NCI-H2107 (cell line): Measurements from ENCODE around the gene KRT33B.
"Not testable (repeated sequence)": the region's sequence is repeated elsewhere in the genome, so short reads cannot be mapped to it uniquely, and the experiment has no call there.

Experiments
- DNase-seq: peaks from one replicate; lab custom pipeline; 2025; lab: John Stamatoyannopoulos, UW

KRT33B gene

DNA sequence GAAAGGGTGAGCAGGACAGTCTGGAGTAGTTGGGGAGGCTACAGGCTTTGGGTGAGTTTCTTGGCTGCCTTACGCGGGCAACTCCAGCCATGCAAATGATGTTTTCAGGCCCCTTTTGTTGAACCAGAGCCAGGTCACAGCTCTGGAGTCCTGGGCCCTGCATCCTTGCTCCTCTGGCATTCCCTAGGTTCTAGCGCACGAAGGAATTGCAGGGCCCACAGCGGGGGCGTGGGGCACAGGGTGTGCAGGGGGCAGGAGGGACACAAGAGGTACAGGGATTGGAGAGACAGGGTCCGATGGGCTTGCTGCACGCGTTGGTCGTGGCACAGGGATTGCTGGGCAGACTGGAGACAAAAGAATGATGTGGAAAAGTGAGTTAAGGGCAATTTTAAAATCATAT lies 24.2 kb upstream of the KRT33B start:
- no peak for DNase-seq

DNA sequence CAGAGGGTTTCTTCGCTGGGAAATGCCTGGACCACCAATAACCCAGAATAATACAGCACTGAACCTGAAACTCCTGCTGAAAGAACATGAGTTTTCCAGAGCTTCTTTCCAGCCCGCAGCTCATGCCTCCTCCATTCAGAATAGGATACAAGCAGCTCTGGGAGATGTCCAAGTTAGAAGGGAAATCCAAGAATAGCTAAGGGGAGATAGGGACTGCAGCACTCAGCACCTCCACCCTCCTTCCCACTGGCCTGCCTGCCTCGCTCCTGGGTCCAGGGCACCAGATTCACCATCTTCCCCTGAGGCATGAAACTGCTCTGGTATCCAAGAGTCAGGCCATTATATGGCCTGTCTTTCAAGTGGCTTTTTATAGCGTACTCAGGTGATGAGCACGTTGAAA lies 23.7 kb upstream of the KRT33B start:
- DNase-seq: no peak

DNA sequence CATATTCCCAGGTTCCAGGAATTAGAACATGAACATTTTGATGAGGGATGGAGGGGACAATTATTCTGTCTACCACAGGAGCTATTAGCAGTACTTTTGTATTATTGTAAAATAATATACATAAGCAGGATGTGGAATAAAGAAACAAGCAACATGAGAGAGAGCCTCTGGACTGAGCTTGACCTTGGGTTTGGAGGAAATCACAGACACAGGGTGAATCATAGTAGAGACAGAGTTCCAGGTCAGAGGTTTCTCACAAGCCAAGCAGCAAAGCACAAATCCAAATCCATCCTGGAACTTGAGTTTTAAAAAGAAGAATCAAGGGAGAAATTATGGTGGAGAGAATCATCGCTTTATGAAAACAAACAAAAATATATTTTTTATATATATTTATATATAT lies 22.7 kb upstream of the KRT33B start:
- DNase-seq: no peak

DNA sequence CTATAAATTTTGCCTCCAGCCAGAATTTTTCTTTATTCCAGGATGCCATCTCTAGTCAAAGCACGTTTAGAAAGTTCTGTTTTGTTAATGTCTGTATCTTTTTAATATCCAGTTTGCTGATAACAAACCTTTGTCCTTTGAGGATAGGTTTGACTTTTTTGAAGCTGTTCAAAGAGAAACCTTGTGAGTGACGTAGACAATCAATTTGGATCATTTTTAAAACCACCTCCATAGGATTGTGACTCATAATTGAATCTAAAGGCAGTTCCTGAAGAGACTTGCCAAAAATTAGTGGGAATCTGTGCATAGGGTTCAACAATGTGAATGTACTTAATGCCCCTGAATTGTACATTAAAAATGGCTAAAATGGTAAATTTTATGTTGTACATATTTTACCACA lies 21.9 kb upstream of the KRT33B start:
- DNase-seq: no peak

DNA sequence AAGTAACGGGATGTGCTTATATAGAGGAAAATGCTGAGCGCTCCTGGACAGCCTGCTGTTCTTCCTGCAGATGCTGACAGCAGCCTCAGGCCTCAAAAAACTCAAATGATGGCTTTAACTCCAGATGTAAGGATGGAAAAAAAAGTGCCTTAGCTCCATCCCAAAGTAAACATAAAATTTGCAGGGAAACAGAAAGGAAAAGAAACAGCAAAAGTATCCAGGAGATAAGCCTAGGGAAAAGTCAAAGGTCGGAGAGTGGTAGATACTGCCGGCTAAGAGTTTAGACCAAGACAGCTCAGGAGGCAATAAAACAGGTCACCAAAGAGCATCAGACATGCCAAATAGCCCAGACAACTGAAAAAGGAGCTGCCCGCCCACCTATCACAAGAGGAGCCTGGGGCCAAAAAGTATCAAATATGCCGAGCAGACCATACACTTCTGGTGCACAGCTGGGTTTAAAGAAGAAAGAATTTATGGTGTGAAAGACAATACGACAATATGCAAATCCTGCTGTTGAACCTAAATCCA lies 20.9 kb upstream of the KRT33B start:
- DNase-seq: no peak

DNA sequence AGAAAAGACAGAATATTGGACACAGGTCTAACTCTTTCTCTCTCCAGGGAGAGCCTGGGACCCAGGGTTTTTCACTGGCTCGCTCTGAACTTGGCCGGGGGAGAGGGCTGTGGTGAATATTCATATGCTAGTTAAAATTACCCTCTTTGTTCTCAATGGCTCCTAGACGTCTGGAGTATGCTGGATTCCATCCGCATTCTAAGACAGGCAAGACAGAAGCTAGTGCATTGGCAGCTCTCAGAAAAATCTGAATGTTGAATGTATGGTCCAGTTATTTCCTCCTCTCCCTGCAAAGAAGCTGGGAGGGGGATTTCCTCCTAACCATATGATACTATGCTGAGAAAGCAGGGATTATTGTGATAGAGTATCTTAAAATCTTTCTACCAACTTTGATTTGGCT lies 18.1 kb upstream of the KRT33B start:
- DNase-seq: no peak

DNA sequence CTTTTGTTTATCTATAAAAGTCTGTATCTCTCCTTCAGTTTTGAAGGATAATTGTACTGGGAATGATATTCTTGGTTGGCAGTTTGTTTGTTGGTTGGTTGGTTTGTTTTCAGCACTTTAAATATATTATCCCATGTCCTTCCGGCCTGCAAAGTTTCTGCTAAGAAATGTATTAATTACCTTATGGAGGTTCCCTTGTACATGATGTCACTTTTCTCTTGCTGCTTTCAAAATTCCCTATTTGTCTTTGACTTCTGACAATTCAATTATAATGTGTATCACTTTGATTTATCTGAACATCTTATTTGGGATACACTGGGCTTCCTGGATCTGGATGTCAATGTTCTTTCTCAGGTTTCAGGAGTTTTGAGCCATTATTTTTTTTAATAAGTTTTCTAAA lies 16.6 kb upstream of the KRT33B start:
- no peak for DNase-seq

DNA sequence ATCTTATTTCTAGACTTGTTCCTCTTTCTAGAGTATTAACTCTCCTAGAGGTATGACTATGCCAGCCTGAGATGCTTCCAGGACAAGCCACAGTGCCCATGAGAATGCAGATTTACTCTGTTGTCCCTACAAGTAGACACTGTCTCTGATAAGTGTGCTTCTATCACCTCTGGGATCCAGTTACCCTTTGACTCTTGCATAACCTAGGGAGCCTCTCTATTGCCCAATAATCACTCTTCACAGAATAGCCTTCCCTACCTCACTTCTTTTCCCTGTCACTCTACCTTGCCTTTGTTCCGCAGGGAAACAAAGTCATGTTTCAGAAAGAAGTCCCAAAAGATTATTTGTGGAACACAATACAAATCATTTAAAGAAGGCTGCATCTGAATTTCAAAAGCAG lies 14.1 kb upstream of the KRT33B start:
- no peak for DNase-seq

DNA sequence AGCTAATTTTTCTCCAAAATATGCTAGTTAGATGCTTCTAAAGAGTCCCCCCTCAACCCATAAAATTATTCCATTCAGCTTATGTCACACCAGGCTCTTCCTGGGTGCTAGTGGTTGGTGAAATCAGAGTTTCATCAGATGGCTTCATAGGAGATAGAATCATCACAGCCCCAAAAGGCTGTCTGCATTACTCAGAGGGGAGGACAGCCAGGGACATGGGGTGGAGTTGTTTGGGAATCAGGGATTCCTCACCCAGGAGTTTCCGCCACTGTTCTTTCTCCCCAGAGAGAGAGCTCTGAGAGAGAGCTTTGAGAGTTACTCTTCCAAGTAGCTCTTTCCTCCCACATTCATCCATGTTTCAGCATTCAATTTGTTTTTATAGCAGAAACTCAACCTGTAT lies 12.8 kb upstream of the KRT33B start:
- DNase-seq: no peak

DNA sequence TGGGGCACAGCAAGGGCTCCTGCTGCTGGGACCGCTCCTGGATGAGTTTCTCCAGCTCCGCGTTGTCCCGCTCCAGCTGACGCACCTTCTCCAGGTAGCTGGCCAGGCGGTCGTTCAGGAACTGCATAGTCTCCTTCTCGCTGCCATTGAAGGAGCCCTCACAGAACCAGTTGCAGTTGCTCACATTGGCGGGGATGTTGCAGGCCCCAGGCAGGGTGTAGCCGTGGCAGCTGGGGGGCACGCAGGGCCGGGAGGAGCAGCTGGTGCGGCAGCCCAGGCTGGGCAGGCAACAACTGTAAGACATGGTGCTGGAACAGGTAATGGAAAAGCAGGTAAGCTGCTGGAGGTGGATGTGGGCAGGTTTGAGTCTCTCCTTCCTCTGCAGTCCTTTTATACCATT lies 12.3 kb upstream of the KRT33B start, which contains the start of gene KRT34:
Gene KRT34, minus strand, starts transcription at position 364 of the 400 bp plus-strand sequence. Its CDS starts 60 bp downstream, at position 304.
- DNase-seq: not testable (repeated sequence)

DNA sequence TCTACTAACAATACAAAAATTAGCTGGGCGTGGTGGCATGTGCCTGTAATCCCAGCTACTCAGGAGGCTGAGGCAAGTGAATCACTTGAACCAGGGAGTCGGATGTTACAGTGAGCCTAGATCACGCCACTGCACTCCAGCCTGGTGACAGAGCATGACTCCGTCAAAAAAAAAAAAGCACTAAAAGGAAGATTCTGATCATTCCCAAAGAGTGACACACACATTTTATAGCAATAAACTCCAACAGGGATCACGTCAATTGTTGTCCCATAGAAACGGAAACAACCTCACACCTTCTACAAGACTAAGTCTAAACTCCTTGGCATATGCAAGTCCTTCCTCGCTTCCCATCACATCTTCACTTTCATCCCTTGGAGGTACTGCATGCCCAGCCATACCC lies 10.5 kb upstream of the KRT33B start:
- not testable (repeated sequence) for DNase-seq

DNA sequence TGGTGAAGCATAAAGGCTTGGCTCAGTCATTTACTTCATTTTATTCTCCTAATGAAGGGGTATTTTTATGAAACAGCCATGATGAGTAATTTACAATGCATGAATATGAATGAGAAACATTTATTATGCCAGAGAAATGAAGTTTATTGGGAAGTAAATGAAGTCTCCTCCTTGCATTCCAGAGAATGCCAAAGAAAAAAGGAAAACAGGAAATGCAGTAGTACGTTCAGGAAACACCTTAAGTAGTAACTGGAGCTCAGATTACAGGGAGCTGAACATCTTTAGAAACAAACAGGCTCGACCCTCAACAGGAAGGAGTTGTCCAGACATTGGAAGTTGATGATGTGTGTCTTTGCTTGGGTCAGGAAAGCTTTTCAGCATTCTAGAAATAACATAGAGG lies 7.9 kb upstream of the KRT33B start:
- no peak for DNase-seq

DNA sequence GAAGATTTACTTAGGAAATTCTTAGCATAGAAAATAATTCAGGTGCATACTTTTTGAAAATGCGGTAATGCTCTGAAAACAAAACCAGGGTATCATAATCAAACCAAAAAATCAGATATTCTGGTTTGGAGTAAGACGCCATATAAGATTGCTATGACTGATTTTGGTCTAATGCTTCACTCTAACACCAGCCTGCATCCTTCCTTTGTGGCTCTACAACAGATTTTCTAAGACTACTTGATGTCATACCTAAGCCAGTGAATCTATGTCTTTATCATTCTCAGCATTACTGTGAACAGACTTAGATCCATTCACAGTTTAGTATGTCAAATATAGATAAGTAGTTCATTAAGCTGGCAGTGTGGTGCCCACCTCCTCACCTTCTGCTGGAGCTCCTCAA lies 590 bp downstream of the KRT33B start:
- no peak for DNase-seq

DNA sequence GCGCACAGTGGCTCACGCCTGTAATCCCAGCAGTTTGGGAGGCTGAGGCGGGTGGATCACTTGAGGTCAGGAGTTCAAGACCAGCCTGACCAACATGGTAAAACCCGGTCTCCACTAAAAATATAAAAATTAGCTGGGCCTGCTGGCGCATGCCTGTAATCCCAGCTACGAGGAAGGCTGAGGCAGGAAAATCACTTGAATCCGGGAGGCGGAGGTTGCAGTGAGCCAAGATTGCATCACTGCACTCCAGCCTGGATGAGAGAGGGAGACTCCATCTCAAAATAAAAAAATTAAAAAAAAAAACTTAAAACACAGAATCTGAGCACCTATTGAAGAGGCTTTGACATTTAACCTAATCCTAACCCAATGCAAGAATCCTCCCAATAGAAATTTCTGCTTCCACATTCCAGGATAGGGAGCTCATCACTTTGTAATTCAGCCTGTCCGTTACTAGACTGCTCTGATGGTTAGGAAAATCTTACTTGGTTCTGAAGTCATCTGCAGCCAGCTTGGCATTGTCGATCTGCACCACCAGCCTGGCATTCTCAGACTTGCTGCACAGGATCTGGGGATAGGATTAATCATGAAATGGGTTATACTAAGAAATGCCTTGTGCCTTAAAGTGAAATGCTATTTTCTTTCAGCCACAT lies 2.1 kb downstream of the KRT33B start:
- DNase-seq: no peak

DNA sequence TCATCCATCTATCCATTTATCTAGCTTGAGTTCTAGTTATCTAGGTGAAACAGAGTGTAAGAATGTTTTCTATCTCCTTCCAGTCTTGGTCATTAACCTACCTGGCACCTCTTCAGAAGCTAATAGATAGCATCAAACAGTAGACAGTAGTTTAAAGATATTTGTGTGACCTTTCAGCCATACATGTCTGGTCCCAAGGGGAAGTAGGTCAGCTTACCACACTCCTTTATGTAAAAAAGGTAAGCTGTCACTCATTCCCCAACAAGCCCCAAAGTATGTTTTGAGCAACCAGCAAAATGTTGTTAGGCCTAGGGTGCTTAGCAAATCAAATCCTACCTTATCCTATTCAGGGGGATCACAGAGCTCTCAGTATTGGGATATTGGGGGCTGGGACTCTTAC lies 3.5 kb downstream of the KRT33B start:
- no peak for DNase-seq

DNA sequence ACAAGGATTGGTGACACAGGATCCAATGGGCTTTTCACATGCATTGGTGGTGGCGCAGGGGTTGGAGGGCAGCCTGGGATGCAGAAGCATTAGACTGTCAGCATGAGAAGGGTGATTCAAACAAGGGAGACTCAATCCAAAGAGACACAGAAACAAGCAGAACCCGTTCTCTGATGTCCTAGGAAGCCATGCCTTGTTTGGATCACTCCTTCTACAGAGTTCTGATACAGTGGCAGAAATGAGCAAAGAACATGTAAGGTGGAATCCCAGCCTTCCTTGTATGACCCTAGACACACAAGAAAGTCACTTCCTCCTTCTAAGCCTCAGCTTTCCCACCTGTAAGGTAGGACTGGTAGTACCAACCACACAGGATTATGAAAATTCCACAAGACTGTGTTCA lies 5.7 kb downstream of the KRT33B start:
- DNase-seq: no peak

DNA sequence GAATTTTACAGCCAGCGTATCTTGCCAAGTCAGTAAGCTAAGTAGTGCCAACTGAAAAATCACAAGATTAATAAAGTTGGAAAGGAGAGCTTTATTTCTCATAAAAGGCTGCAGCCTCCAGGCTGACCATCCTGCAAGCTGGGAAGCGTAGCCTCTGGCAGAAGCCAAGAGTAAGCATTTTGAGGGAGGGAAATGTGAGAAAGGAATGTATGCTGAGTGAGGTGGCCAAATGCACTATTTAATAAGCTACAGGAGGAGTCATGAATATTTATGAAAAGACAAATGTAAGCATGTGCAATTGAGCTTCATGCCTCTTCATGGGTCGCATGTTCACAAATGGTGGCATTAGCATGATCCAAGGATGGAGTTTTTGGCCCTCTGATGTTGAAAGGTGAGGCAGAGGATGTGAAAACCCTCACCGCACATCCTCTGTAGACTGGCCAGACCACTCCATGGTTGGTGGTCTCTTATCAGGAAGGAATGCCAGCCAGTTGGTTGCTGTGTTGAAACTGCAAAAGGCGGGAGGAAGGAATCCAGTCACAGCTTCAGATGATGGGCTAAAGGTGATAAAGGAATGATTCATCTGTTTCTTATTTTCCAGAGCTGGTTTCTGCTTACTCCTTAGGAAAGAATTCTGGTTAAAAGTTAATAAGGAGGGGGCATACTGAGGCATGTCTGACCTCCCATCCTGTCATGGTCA lies 9.2 kb downstream of the KRT33B start:
- no peak for DNase-seq

DNA sequence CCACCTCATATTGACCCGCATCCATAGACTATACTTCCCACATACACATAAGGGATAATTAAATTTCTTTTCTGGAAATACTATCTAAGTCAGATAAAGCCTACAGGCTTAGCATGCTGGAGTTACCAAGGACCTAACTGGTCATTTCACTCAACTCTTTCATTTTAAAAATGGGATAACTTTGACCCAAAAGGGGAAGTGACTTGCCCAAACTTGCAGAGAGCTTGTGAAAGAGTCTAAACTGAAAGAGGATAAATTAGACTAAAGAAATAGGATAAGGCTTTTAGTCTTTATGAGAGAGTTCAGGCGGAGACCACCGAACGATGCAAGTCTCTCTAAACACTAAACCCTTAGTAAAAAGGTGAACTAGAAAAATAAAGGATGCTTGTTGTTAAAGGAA lies 15.1 kb downstream of the KRT33B start:
- DNase-seq: no peak

DNA sequence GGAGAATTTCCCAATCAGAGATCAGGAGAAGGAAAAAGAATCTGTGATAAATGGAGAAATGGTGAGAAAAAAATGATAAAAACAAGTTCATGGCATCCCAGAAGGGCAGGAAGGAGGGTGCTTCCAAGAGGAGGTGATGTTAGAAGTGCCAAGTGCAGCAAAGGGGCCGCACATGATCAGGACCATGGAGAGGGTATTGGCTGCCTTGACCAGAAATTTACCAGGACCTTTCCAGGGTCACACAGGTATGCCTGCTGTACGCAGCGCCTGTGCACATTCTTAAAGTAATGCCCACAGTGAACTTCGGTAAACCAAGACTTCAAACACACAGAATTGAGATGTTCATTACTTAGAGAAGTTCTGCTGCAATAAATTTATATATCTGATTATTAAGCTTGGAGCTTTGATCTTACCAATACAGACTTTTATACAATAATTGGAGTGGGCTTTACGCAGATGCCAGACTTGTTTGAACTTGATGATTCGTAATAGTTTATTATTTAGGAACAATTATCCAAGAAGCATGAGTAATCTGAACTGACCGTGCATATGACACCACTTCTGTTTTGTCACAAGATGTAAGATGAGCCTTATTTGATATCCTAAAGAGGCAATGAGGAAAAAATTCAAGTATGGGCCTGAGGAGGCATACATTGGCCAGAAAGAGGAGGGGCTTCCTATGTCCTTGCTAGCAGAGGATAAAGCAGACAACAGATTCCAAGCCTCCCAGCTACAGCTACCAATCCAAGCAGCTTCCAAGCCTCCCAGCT lies 16.8 kb downstream of the KRT33B start:
- DNase-seq: no peak

DNA sequence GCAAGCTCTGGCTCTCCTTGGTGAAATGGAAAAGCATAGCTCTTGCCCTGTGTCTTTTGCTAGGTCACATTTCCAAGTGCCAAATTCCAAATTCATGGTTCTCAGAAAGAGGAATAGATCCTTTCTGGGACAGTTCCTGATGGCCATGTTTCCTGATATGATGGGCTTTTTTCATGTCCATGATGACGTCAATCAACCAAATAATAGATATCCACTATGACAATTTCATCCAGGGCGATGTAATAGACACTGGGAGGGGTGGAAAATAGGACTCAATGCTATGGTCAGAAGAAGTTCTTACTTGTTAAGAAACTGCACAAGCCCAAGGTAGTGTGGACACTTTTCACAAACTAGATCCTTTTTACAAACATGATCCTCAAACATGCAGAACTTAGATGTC lies 18.4 kb downstream of the KRT33B start:
- no peak for DNase-seq

DNA sequence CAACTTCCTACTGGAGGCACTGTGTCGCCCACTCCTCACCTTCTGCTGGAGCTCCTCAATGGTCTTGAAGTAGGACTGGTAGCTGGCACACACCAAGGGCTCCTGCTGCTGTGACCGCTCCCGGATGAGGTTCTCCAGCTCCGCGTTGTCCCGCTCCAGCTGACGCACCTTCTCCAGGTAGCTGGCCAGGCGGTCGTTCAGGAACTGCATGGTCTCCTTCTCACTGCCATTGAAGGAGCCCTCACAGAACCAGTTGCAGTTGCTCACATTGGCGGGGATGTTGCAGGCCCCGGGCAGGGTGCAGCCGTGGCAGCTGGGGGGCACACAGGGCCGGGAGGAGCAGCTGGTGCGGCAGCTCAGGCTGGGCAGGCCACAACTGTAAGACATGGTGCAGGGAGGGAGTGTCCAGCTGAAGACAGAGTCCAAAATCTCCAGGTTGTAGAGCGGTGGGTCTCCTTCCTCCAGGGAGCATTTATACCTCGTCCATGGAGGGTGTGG lies 19.2 kb downstream of the KRT33B start, which contains the start of gene KRT33A:
Gene KRT33A, minus strand, starts transcription at position 448 of the 498 bp plus-strand sequence. Its CDS starts 61 bp downstream, at position 387.
- not testable (repeated sequence) for DNase-seq
